NCI-H748 (cell line): ENCODE measurements around the gene RAD51C.
A peak's percentile ranks its signal among the peaks of the same experiment; 100 is the strongest.
"Not testable (repeated sequence)": the region's sequence is repeated elsewhere in the genome, so short reads cannot be mapped to it uniquely, and the experiment has no call there.

Experiments used
- DNase-seq: peaks from one replicate; lab custom pipeline; 2025; ENCODE audit not compliant: unreplicated experiment; lab: John Stamatoyannopoulos, UW

The RAD51C gene

DNA sequence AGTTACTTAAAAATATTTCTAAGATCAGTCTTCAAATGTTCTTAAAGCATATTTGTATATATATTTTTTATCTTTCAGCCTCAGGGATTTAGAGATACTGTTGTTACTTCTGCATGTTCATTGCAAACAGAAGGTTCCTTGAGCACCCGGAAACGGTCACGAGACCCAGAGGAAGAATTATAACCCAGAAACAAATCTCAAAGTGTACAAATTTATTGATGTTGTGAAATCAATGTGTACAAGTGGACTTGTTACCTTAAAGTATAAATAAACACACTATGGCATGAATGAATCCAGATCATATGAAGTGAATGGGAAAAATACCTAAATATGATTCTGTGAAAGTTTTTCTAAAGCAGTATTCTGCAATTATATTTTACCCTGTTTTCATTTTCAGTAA, 41.6 kb downstream of the RAD51C start:
- no peak for DNase-seq

DNA sequence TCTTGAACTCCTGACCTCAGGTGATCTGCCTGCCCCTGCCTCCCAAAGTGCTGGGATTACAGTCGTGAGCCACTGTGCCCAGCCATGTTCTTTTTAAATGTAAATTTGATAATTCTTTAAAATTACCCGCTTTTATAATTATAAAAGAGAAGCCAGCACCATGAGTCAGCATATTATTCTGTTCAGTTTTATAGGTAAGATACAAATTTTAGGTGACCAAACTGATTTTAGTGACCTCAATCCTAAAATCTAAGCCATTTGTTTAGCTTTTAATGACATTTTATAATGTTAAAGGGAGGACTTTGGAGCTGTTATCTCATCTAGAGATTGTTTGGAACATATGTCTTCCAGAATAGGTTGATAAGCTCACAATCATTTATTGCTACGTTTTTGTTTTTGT, 42.4 kb downstream of the RAD51C start:
- DNase-seq, result no peak

- no peak for DNase-seq
These were observed 48.8 kb downstream of the RAD51C start for GRCh38 chr17:58741121-58741625.

DNA sequence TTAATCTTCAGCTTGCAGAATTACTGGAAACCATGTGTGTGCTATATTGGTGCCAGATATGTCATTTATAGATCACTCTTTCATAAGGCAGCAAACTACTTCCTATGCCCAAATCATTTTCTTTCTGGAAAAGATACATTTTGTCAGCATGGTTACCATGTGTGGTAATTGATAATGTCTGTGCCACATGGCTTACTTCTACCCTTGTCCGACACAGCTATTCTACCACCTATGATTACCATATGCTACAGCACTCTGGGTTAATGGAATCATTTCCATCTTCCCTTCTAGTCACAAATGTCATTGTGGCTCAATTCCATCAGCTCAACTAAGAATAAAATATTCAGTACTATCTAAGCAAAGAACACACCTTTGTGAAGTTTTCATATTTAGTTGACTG, 55.3 kb downstream of the RAD51C start:
- no peak for DNase-seq

GRCh38 chr17:58749627-58750026, 57.2 kb downstream of the RAD51C start:
- DNase-seq, result not testable (repeated sequence)

- DNase-seq, result no peak
These were observed 60.6 kb downstream of the RAD51C start for GRCh38 chr17:58753026-58753425.

DNA sequence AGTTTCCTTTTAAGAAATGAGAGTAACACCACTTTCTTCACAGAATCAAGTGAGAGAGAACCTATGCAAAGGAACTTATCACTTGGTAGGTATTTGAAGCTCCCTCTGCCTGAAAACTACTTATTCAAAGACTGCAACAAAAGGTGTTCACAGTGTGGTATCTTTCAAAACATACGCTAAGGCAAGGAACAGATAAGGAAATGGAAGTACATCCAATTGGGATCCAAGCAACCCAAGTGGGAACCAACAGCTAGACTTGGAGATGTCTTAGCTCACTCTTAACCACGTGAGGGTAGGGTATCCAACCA, 62.8 kb downstream of the RAD51C start:
- DNase-seq, result no peak

- DNase-seq, result peak; percentile 99
These were observed 63.3 kb downstream of the RAD51C start, which contains the start of gene PPM1E for GRCh38 chr17:58755577-58756245. Gene PPM1E (plus strand): TSS chr17:58755854.

- peak; percentile 56 for DNase-seq
These were observed 64.1 kb downstream of the RAD51C start for GRCh38 chr17:58756246-58757161.

DNA sequence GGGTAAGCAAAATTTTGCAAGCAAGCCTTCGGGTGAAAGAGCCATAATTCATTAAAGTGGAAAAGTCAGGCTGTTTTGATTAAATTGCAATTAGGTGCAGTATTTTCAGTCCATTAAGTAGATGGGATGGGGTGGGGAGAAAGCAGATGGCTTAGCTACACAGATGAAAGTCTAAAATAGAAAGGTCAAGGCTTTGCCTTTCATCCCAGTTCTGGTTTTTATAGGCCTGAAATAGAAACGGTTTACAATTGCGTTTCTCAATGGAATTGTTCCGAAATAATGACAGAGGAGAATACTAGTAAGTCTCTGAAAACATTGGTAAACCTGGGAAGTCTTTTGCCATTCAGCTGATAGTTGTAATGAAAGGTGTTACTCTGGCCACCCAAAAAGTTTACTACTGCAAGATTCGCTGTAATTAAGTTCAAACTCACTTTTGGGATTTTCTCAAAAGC, 64.8 kb downstream of the RAD51C start:
- DNase-seq, result no peak

DNA sequence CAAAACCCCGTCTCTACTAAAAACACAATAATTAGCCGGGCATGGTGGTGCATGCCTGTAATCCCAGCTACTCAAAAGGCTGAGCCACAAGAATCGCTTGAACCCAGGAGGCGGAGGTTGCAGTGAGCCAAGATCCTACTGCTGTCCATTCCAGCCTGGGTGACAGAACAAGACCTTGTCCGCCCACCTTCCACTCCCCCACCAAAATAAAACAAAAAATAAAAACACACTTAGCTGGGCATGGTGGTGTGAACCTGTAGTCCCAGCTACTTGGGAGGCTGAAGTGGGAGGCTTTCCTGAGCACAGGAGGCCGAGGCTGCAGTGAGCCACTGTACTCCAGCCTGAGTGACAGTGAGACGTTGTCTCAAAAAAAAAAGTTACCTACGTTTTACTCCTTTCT, 66.5 kb downstream of the RAD51C start:
- DNase-seq, result no peak

DNA sequence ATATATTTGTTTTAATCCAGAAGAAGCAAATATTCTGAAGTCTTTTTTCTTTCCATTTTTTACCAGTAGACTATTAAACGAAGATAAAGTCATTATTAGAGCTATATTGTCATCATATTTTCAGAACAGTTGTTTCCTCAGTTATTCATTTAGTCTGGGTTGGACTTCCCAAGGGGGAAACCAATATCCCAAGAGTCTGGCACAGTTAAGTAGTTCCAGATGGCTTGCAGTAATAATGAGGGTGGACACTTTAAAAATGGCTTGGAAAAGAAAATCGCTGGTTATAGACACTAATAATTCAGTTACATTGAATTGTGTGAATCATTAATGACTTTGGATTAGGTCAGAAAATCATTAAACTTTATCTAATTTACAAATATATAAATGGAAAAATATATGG, 67.1 kb downstream of the RAD51C start:
- no peak for DNase-seq

DNA sequence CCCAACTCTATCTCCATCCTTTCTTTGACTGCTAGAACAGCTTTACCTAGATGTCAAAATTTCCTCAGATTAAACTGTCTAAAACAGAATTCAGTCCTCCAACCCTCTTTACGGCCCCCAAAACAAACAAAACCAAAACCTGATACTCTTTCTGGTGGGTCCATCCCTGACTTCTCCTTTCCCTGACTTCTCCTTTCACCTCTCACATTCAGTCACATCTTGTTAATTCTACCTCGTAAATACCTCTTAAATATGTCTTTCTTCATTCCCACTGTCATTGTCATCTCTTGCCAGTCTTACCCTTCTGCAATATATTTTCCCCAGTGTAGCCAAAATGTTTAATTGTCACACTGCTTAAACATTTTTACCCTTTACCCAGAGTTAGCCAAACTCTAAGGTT, 67.8 kb downstream of the RAD51C start:
- DNase-seq, result no peak

DNA sequence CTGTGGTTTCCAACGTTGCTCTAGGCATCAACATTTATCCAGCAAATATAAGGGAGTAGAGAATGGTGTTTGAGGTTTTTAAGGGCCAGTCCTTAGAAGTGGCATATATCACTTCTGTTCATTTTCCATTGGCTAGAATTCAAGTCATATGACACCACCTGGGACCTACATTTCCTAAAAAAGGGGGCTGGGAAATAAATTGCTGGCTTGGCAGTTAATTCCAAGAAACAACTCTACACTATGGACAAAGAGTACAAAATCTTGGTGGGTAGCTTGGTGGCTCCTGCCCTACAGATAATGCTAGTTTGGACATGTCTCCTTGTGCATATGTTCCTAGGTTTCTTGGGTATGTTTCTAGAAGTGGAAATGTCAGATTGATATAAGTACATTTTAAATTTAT, 70.9 kb downstream of the RAD51C start:
- DNase-seq, result no peak

DNA sequence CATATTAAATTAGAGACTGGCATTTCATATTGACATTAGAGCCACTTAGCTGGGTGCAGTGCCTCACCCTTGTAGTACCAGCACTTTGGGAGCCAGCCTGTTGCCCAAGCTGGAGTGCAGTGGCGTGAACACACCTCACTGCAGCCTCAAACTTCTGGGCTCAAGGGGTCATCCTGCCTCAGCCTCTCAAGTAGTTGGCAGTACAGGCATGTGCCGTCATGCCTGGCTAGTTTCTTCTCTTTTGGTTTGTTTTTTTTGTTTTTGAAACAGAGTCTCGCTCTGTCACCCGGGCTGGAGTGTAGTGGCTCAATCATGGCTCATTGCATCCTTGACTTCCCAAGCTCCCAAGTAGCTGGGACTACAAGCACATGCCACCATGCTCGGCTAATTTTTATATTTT, 72.0 kb downstream of the RAD51C start:
- no peak for DNase-seq

DNA sequence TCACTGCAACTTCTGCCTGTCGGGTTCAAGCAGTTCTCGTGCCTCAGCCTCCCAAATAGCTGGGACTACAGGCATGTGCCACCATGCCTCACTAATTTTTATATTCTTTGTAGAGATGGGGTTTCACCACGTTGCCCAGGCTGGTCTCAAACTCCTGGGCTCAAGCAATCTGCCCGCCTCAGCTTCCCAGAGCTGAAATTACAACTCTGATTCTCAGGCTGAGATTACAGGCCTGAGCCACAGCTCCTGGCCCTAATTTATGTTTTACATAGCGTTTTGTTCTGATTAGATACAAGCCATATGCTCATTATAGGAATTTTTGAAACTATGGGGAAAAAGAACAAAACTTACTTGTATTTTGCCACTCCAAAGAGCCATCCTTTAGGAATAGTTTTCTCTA, 86.1 kb downstream of the RAD51C start:
- DNase-seq, result not testable (repeated sequence)

DNA sequence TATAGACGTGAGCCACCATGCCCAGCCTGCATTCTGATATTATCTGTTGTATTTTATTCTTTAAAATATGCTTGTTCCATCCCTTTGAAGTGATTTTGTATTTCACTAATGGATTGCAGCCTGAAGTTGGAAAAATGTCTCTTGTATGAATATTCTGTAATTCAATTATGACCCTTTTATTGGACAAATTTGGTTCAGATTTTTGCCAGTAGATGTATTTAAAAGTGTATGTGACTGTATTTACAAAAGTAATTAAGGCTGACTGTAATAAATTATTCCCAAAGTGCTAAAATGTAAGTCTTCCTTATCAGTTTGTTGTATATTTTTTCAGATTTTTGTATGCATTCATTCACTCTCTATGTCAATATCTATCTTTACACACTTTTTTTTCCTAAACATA, 87.0 kb downstream of the RAD51C start:
- no peak for DNase-seq

- DNase-seq, result no peak
These were observed 91.0 kb downstream of the RAD51C start for GRCh38 chr17:58783380-58783779.

DNA sequence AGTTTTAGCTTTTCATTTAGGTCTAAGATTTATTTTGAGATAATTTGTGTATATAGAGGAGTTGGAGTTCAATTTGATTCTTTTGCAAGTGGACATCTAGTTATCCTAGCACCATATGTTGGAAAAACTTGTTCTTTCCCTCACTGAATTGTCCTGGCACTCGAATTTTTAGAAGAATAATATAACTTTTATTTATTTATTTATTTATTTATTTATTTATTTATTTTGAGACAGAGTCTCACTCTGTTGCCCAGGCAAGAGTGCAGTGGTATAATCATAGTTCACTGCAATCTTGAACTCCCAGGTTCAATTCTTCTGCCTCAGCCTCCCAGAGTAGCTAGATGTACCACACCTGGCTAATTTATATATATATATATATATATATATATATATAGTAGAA, 92.7 kb downstream of the RAD51C start:
- DNase-seq, result no peak
